HL-60 (cell line): Measurements from ENCODE around the gene SLCO2A1.

ENCODE experiments used
- CTCF ChIP-seq: IDR thresholded peaks from one replicate; pipeline ENCODE4 v1.5.1; 2011; ENCODE audit warnings: low read length, control low read depth, inconsistent platforms; ENCODE audit not compliant: insufficient read depth
- GABPA ChIP-seq: IDR thresholded peaks from 2 replicates; pipeline ENCODE4 v1.6.1; 2012; ENCODE audit warnings: low read depth
- POLR2AphosphoS5 ChIP-seq: IDR thresholded peaks from 2 replicates; pipeline ENCODE4 v1.6.1; 2012; ENCODE audit warnings: low read depth
- REST ChIP-seq: IDR thresholded peaks from 2 replicates; pipeline ENCODE4 v1.6.1; 2012; ENCODE audit warnings: low read depth; ENCODE audit not compliant: insufficient replicate concordance

GRCh38 chr3:133973249-133973980 is 56.3 kb downstream of the SLCO2A1 start:
- TF ChIP-seq CTCF (no peak), GABPA (no peak), POLR2AphosphoS5 (no peak), REST (no peak)
